IMR-90 (cell line): ENCODE measurements around the gene SLC16A5. TPM values are rescaled to one million over a fixed set of nuclear protein-coding genes. Genes with fewer than 3 reads are reported as not detected.

ENCODE experiments used
- ATAC-seq: fragments of 200-7000 bp; cut with Tn5 transposase; 2 replicates; pipeline ENCODE4 v1.9.1; 2020; ENCODE audit warnings: low read depth, mild to moderate bottlenecking, moderate library complexity
- BruUV-seq: library from RNA; stranded (reverse); fragments of 400-500 nt; replicated peaks from 2 replicates; lab custom pipeline; 2021; lab: Mats Ljungman, UMichigan
- CTCF ChIA-PET: fragments of 300-600 bp; formaldehyde crosslinking; extraction: SDS; loops from one replicate; lab custom pipeline; 2021; ENCODE audit warnings: antibody characterized with exemption; lab: Yijun Ruan, JAX
- POLR2A ChIA-PET: fragments of 300-600 bp; sonication (Branson Sonifier 250); formaldehyde crosslinking; loops from one replicate; lab custom pipeline; 2022; ENCODE audit warnings: antibody characterized with exemption; ENCODE audit not compliant: unreplicated experiment; lab: Charles Lee
- DNase-seq: peaks from one replicate; pipeline ENCODE4 v3.0.0; 2013
- H2AFZ ChIP-seq: replicated peaks from 2 replicates; pipeline ENCODE3; 2013; ENCODE audit warnings: low read length, mild to moderate bottlenecking; ENCODE audit not compliant: poor library complexity
- H2AK5ac ChIP-seq: 2 replicates; pipeline ENCODE4 v1.6.1; 2013; ENCODE audit warnings: low read depth, low read length, inconsistent platforms
- H2AK9ac ChIP-seq: replicated peaks from 2 replicates; pipeline ENCODE3; 2013; ENCODE audit warnings: mild to moderate bottlenecking, low read depth, low read length, moderate library complexity; ENCODE audit not compliant: poor library complexity
- H2BK120ac ChIP-seq: 2 replicates; pipeline ENCODE4 v1.6.1; 2013; ENCODE audit warnings: low read depth, low read length, inconsistent platforms
- H2BK15ac ChIP-seq: 3 replicates; pipeline ENCODE4 v1.6.1; 2013; ENCODE audit warnings: low read depth, low read length, inconsistent platforms
- H2BK20ac ChIP-seq: 2 replicates; pipeline ENCODE4 v1.6.1; 2013; ENCODE audit warnings: low read depth, mild to moderate bottlenecking, inconsistent platforms, low read length, moderate library complexity
- H2BK5ac ChIP-seq: 2 replicates; pipeline ENCODE4 v1.6.1; 2013; ENCODE audit warnings: mild to moderate bottlenecking, low read depth, low read length, inconsistent platforms; ENCODE audit not compliant: poor library complexity, severe bottlenecking
- H3K14ac ChIP-seq: replicated peaks from 2 replicates; pipeline ENCODE4 v1.6.1; 2013; ENCODE audit warnings: low read depth, low read length, inconsistent platforms
- H3K18ac ChIP-seq: 2 replicates; pipeline ENCODE4 v1.6.1; 2013; ENCODE audit warnings: low read depth, low read length, control low read depth
- H3K23ac ChIP-seq: 2 replicates; pipeline ENCODE4 v1.6.1; 2013; ENCODE audit warnings: low read depth, low read length, inconsistent platforms
- H3K27ac ChIP-seq: 2 replicates; pipeline ENCODE4 v1.5.1; 2013; ENCODE audit warnings: mild to moderate bottlenecking, control low read depth, low read length; ENCODE audit not compliant: insufficient read depth
- H3K27me3 ChIP-seq: 2 replicates; pipeline ENCODE4 v1.6.1; 2013; ENCODE audit warnings: low read length; ENCODE audit not compliant: control insufficient read depth, insufficient read depth
- H3K36me3 ChIP-seq: 2 replicates; pipeline ENCODE4 v1.6.1; 2013; ENCODE audit warnings: low read length, mixed read lengths; ENCODE audit not compliant: control insufficient read depth, insufficient read depth
- H3K4ac ChIP-seq: 2 replicates; pipeline ENCODE4 v1.6.1; 2013; ENCODE audit warnings: low read depth, low read length, inconsistent platforms
- H3K4me1 ChIP-seq: 2 replicates; pipeline ENCODE4 v1.6.1; 2013; ENCODE audit warnings: low read length, mixed read lengths; ENCODE audit not compliant: control insufficient read depth, insufficient read depth
- H3K4me2 ChIP-seq: 2 replicates; pipeline ENCODE4 v1.6.1; 2013; ENCODE audit warnings: low read depth, mild to moderate bottlenecking, control low read depth, low read length, moderate library complexity
- H3K4me3 ChIP-seq: 2 replicates; pipeline ENCODE4 v1.5.1; 2013; ENCODE audit warnings: low read depth, mild to moderate bottlenecking, control low read depth, low read length, moderate library complexity; ENCODE audit not compliant: insufficient read depth
- H3K56ac ChIP-seq: 2 replicates; pipeline ENCODE4 v1.6.1; 2013; ENCODE audit warnings: low read length, inconsistent platforms; ENCODE audit not compliant: insufficient read depth; ENCODE audit errors: extremely low read depth
- H3K79me1 ChIP-seq, 2 experiments: 2 replicates each; pipeline ENCODE4 v1.6.1; 2013; ENCODE audit warnings: low read length in 2 of 2, inconsistent platforms in 1 of 2, low read depth in 1 of 2
- H3K9ac ChIP-seq: 2 replicates; pipeline ENCODE4 v1.6.1; 2013; ENCODE audit warnings: low read depth, low read length, control low read depth
- H3K9me1 ChIP-seq: 2 replicates; pipeline ENCODE4 v1.6.1; 2013; ENCODE audit warnings: low read length, inconsistent platforms; ENCODE audit not compliant: insufficient read depth
- H3K9me3 ChIP-seq: 2 replicates; pipeline ENCODE4 v1.6.1; 2013; ENCODE audit warnings: low read length; ENCODE audit not compliant: control insufficient read depth, insufficient read depth
- H4K20me1 ChIP-seq: 2 replicates; pipeline ENCODE4 v1.6.1; 2013; ENCODE audit warnings: low read length, inconsistent platforms; ENCODE audit not compliant: insufficient read depth
- H4K5ac ChIP-seq: 2 replicates; pipeline ENCODE4 v1.6.1; 2013; ENCODE audit warnings: mild to moderate bottlenecking, low read depth, low read length, control low read depth
- H4K8ac ChIP-seq, 2 experiments: 2 replicates each; pipeline ENCODE4 v1.6.1; 2013; ENCODE audit warnings: low read depth in 2 of 2, low read length in 2 of 2, control low read depth in 1 of 2, inconsistent platforms in 1 of 2
- H4K91ac ChIP-seq: 2 replicates; pipeline ENCODE4 v1.6.1; 2013; ENCODE audit warnings: low read depth, low read length, inconsistent platforms; ENCODE audit not compliant: insufficient read depth
- BHLHE40 ChIP-seq: fragments of 150-350 bp; IDR thresholded peaks from 2 replicates; pipeline ENCODE4 v1.6.1; 2016; ENCODE audit warnings: mild to moderate bottlenecking, low read depth, low read length
- CTCF ChIP-seq: conservative IDR thresholded peaks from 2 replicates; pipeline ENCODE4 v1.5.1; 2012; ENCODE audit warnings: mild to moderate bottlenecking, low read depth, low read length, improper control_type of control experiment
- FOS ChIP-seq: fragments of 150-350 bp; IDR thresholded peaks from 2 replicates; pipeline ENCODE4 v1.6.1; 2016; ENCODE audit warnings: low read depth, low read length
- MAFK ChIP-seq: IDR thresholded peaks from 2 replicates; pipeline ENCODE4 v1.6.1; 2012; ENCODE audit warnings: low read depth, low read length, improper control_type of control experiment
- MAZ ChIP-seq: IDR thresholded peaks from 2 replicates; pipeline ENCODE4 v1.6.1; 2012; ENCODE audit warnings: low read depth, mild to moderate bottlenecking, low read length, improper control_type of control experiment, moderate library complexity, borderline replicate concordance
- MXI1 ChIP-seq: IDR thresholded peaks from 2 replicates; pipeline ENCODE4 v1.6.1; 2012; ENCODE audit warnings: low read depth, mild to moderate bottlenecking, low read length, moderate library complexity, borderline replicate concordance
- NFE2L2 ChIP-seq: fragments of 150-350 bp; IDR thresholded peaks from 2 replicates; pipeline ENCODE4 v1.6.1; 2016; ENCODE audit warnings: low read depth, mild to moderate bottlenecking, low read length
- POLR2A ChIP-seq: IDR thresholded peaks from 2 replicates; pipeline ENCODE4 v1.6.1; 2012; ENCODE audit warnings: mild to moderate bottlenecking, low read depth, low read length
- RCOR1 ChIP-seq: IDR thresholded peaks from 2 replicates; pipeline ENCODE4 v1.6.1; 2012; ENCODE audit warnings: mild to moderate bottlenecking, low read length, improper control_type of control experiment; ENCODE audit not compliant: insufficient replicate concordance
- RFX5 ChIP-seq: IDR thresholded peaks from 2 replicates; pipeline ENCODE4 v1.8.0; 2012; ENCODE audit warnings: low read depth, mild to moderate bottlenecking, low read length, moderate library complexity
- WGBS, 2 experiments: methylation state at CpG; one replicate each; pipeline versions ENCODE4 v1.1.5 to v1.1.7; 2013; ENCODE audit warnings: missing lambda C conversion rate in 2 of 2; ENCODE audit not compliant: insufficient read length in 1 of 2; ENCODE audit errors: extremely low coverage in 2 of 2; 5-methylcytosine and 5-hydroxymethylcytosine counted together
- dilution Hi-C: fragments of 300-500 bp; cut with HindIII; formaldehyde crosslinking; loops from one replicate; pipeline ENCODE4 v1.14.3; 2018; ENCODE audit warnings: low sequenced_read_pairs; ENCODE audit not compliant: unreplicated experiment
- in situ Hi-C: fragments of 300-500 bp; cut with MboI; formaldehyde crosslinking; loops from 3 replicates; pipeline ENCODE4 v1.14.3; 2019; ENCODE audit warnings: low sequenced_read_pairs, inconsistent platforms, mixed read lengths
- intact Hi-C: fragments of 100-400 bp; cut with micrococcal nuclease; formaldehyde crosslinking; loops from 2 replicates; pipeline ENCODE4 v1.10.0; 2022
- polyA plus RNA-seq, 3 experiments: library from polyadenylated mRNA; depleted of rRNA; stranded (reverse); fragments of >200 nt; gene quantifications; 2 replicates each; pipeline ENCODE4 v1.2.3, GENCODE V29; 2012; ENCODE audit warnings: low replicate concordance in 1 of 3
- total RNA-seq: library from RNA; depleted of rRNA; stranded (reverse); fragments of >200 nt; gene quantifications from 2 replicates; pipeline ENCODE4 v1.2.3, GENCODE V29; 2012

SLC16A5 gene
- total and polyA plus RNA-seq, 2 of the 4 experiments (the other 2 are of a cell fraction), result 1.8 to 7.1 TPM

- no peak overlapping the region for H4K8ac ChIP-seq
- H4K5ac ChIP-seq, result no peak overlapping the region
- dilution Hi-C loops, result no loop called here
- no peak for TF ChIP-seq MAFK
- TF ChIP-seq RCOR1, result no peak
- TF ChIP-seq BHLHE40, result no peak
- no peak for TF ChIP-seq MXI1
- no peak for TF ChIP-seq MAZ
- TF ChIP-seq RFX5, result no peak
- no peak for TF ChIP-seq NFE2L2
- TF ChIP-seq FOS, result no peak
- no peak for TF ChIP-seq CTCF
- TF ChIP-seq POLR2A, result no peak
- H3K36me3 ChIP-seq, result peaks cover 19% of the 10 kb centered on the region
- no peaks in the 10 kb centered on the region for H3K27me3 ChIP-seq
- H2BK120ac ChIP-seq, result no peak overlapping the region
- intact Hi-C loops, result no loop called here
- WGBS, 2 experiments, result no CpG with 5 or more reads among the region's 2 CpGs
- H3K4me1 ChIP-seq, result no peaks in the 10 kb centered on the region; the same call in 1 of the 2 replicates
- H4K20me1 ChIP-seq, result 0 out of 2 replicates have a peak, but pooled peaks cover 3% of the 10 kb centered on the region
- no peak overlapping the region for H2AK9ac ChIP-seq
- H3K4me2 ChIP-seq, result no peak overlapping the region
- ChIA-PET POLR2A (no interaction called here), CTCF (no interaction called here)
- no peak overlapping the region for H3K27ac ChIP-seq
- no peak overlapping the region for H2BK15ac ChIP-seq
- no peak overlapping the region for H3K56ac ChIP-seq
- no peaks in the 10 kb centered on the region for H3K9me1 ChIP-seq
- no peak overlapping the region for H2AK5ac ChIP-seq
- no peak overlapping the region for H4K91ac ChIP-seq
- no TSS peak for BruUV-seq
- no peak overlapping the region for H3K14ac ChIP-seq
- no peak overlapping the region for H3K9ac ChIP-seq
- no peak overlapping the region for H3K18ac ChIP-seq
- ATAC-seq (no peak), DNase-seq (no peak)
- H3K4me3 ChIP-seq, result no peak overlapping the region
- no peak overlapping the region for H3K4ac ChIP-seq
- in situ Hi-C loops, result loop anchor here (25.0 kb wide), 1 partner anchor 360 kb away; the partner anchor contains the start of gene GRB2
- H2AFZ ChIP-seq, result no peak overlapping the region
- H3K79me1 ChIP-seq, result peaks cover 19 to 34% of the 10 kb centered on the region in 2 experiments
- no peak overlapping the region for H3K23ac ChIP-seq
- H2BK5ac ChIP-seq, result no peak overlapping the region
- no peaks in the 10 kb centered on the region for H3K9me3 ChIP-seq
- H2BK20ac ChIP-seq, result no peak overlapping the region
These were observed 35.8 kb upstream of the SLC16A5 start for GRCh38 chr17:75051941-75052340.
